C4-2B (cell line): ENCODE data around the gene ATP23.
A peak's percentile ranks its signal among the peaks of the same experiment; 100 is the strongest.

Experiments
- H3K27ac ChIP-seq: fragments of 450-650 bp; 2 replicates; pipeline ENCODE4 v1.5.1; 2017
- CTCF ChIP-seq: fragments of 450-650 bp; conservative IDR thresholded peaks from 2 replicates; pipeline ENCODE4 v1.5.1; 2017; ENCODE audit warnings: mild to moderate bottlenecking
- ZFX ChIP-seq: fragments of 450-650 bp; IDR thresholded peaks from 2 replicates; pipeline ENCODE4 v1.6.1; 2017

The ATP23 gene

GRCh38 chr12:57904848-57905811 lies 36.2 kb upstream of the ATP23 start:
- peak; percentile 100 for TF ChIP-seq CTCF
- TF ChIP-seq ZFX, result no peak
- H3K27ac ChIP-seq, result no peak overlapping the region; the same call in 1 of the 2 replicates

GRCh38 chr12:57905812-57906475 lies 35.4 kb upstream of the ATP23 start:
- no peak for TF ChIP-seq CTCF
- no peak for TF ChIP-seq ZFX
- H3K27ac ChIP-seq, result no peak overlapping the region; the same call in 1 of the 2 replicates

- TF ChIP-seq CTCF, result no peak
- no peak for TF ChIP-seq ZFX
- H3K27ac ChIP-seq, result no peak overlapping the region
These were observed 34.5 kb upstream of the ATP23 start for GRCh38 chr12:57906821-57907220.

GRCh38 chr12:57907281-57907680 lies 34.1 kb upstream of the ATP23 start:
- TF ChIP-seq CTCF (no peak), ZFX (no peak)
- H3K27ac ChIP-seq, result no peak overlapping the region

GRCh38 chr12:57908511-57908910 lies 32.9 kb upstream of the ATP23 start:
- TF ChIP-seq ZFX (no peak), CTCF (no peak)
- no peak overlapping the region for H3K27ac ChIP-seq

- H3K27ac ChIP-seq, result no peak overlapping the region
- TF ChIP-seq ZFX (no peak), CTCF (no peak)
These were observed 32.3 kb upstream of the ATP23 start for GRCh38 chr12:57909056-57909455.

- TF ChIP-seq ZFX, result no peak
- no peak for TF ChIP-seq CTCF
- H3K27ac ChIP-seq, result no peak overlapping the region
These were observed 31.8 kb upstream of the ATP23 start for GRCh38 chr12:57909611-57910010.
